Stimulated activated naive CD8-positive, alpha-beta T cell treated with anti-CD3 and anti-CD28 coated beads, Interleukin-15, Interleukin-2, amounts not matched to agents 100 ng/mL and 50 ng/mL, for 24 hours (primary cell): ENCODE measurements around the gene DPYSL5.
"Not testable (repeated sequence)": the region's sequence is repeated elsewhere in the genome, so short reads cannot be mapped to it uniquely, and the experiment has no call there.

Source experiments
- H3K27ac Mint-ChIP-seq: one replicate; pipeline ENCODE4 v1.8.0; 2021; ENCODE audit warnings: mild to moderate bottlenecking, mixed read lengths
- H3K27me3 Mint-ChIP-seq: one replicate; pipeline ENCODE4 v1.8.0; 2021; ENCODE audit warnings: mixed read lengths
- H3K36me3 Mint-ChIP-seq: one replicate; pipeline ENCODE4 v1.8.0; 2021; ENCODE audit warnings: low read depth, mixed read lengths
- H3K4me1 Mint-ChIP-seq: one replicate; pipeline ENCODE4 v1.8.0; 2021; ENCODE audit warnings: low read depth, mixed read lengths
- H3K4me3 Mint-ChIP-seq: one replicate; pipeline ENCODE4 v1.8.0; 2021; ENCODE audit warnings: mild to moderate bottlenecking, mixed read lengths
- H3K9me3 Mint-ChIP-seq: one replicate; pipeline ENCODE4 v1.8.0; 2021; ENCODE audit warnings: mixed read lengths

The DPYSL5 gene

GRCh38 chr2:26880161-26880560 is 32.2 kb downstream of the DPYSL5 start:
- Mint-ChIP-seq H3K36me3 (no peaks in the 10 kb centered on the region), H3K9me3 (no peaks in the 10 kb centered on the region), H3K4me1 (no peaks in the 10 kb centered on the region), H3K27me3 (peaks cover 12% of the 10 kb centered on the region), H3K4me3 (no peak overlapping the region), H3K27ac (no peak overlapping the region)

- peaks cover 13% of the 10 kb centered on the region for H3K27me3 Mint-ChIP-seq
- H3K27ac Mint-ChIP-seq = no peak overlapping the region
- H3K36me3 Mint-ChIP-seq = no peaks in the 10 kb centered on the region
- no peaks in the 10 kb centered on the region for H3K9me3 Mint-ChIP-seq
- no peaks in the 10 kb centered on the region for H3K4me1 Mint-ChIP-seq
- H3K4me3 Mint-ChIP-seq = no peak overlapping the region
Measured at GRCh38 chr2:26880910-26881435, 33.0 kb downstream of the DPYSL5 start.

- H3K4me3 Mint-ChIP-seq, H3K4me1 Mint-ChIP-seq, H3K36me3 Mint-ChIP-seq, H3K27ac Mint-ChIP-seq, H3K9me3 Mint-ChIP-seq: not testable (repeated sequence)
- H3K27me3 Mint-ChIP-seq = peaks cover 10% of the 10 kb centered on the region
Measured at GRCh38 chr2:26882220-26882619, 34.3 kb downstream of the DPYSL5 start.

GRCh38 chr2:26883956-26884355 is 36.0 kb downstream of the DPYSL5 start:
- H3K4me3 Mint-ChIP-seq = no peak overlapping the region
- no peaks in the 10 kb centered on the region for H3K36me3 Mint-ChIP-seq

GRCh38 chr2:26884486-26884885 is 36.6 kb downstream of the DPYSL5 start:
- H3K4me1 Mint-ChIP-seq = no peaks in the 10 kb centered on the region
- H3K27me3 Mint-ChIP-seq = peaks cover 10% of the 10 kb centered on the region
- H3K9me3 Mint-ChIP-seq = no peaks in the 10 kb centered on the region
- H3K4me3 Mint-ChIP-seq = no peak overlapping the region
- H3K36me3 Mint-ChIP-seq = no peaks in the 10 kb centered on the region
- no peak overlapping the region for H3K27ac Mint-ChIP-seq

More at GRCh38 chr2:26883956-26884355, 36.0 kb downstream of the DPYSL5 start:
- Mint-ChIP-seq H3K4me1 (no peaks in the 10 kb centered on the region), H3K27me3 (peaks cover 10% of the 10 kb centered on the region), H3K27ac (no peak overlapping the region), H3K9me3 (no peaks in the 10 kb centered on the region)

GRCh38 chr2:26885651-26886329 is 37.9 kb downstream of the DPYSL5 start:
- Mint-ChIP-seq H3K4me3 (no peak overlapping the region), H3K27ac (no peak overlapping the region), H3K36me3 (no peaks in the 10 kb centered on the region), H3K4me1 (no peaks in the 10 kb centered on the region), H3K27me3 (peaks cover 4% of the 10 kb centered on the region), H3K9me3 (no peaks in the 10 kb centered on the region)

GRCh38 chr2:26886736-26887135 is 38.8 kb downstream of the DPYSL5 start:
- no peak overlapping the region for H3K4me3 Mint-ChIP-seq
- H3K36me3 Mint-ChIP-seq = no peaks in the 10 kb centered on the region
- no peak overlapping the region for H3K27ac Mint-ChIP-seq
- H3K4me1 Mint-ChIP-seq = no peaks in the 10 kb centered on the region
- no peaks in the 10 kb centered on the region for H3K9me3 Mint-ChIP-seq
- peaks cover 4% of the 10 kb centered on the region for H3K27me3 Mint-ChIP-seq

GRCh38 chr2:26887151-26887550 is 39.2 kb downstream of the DPYSL5 start:
- Mint-ChIP-seq H3K9me3 (no peaks in the 10 kb centered on the region), H3K4me3 (no peak overlapping the region), H3K36me3 (no peaks in the 10 kb centered on the region), H3K27me3 (peaks cover 4% of the 10 kb centered on the region), H3K27ac (no peak overlapping the region), H3K4me1 (no peaks in the 10 kb centered on the region)

GRCh38 chr2:26889796-26890195 is 41.9 kb downstream of the DPYSL5 start:
- H3K27me3 Mint-ChIP-seq = peaks cover 4% of the 10 kb centered on the region
- H3K4me1 Mint-ChIP-seq = no peaks in the 10 kb centered on the region
- no peak overlapping the region for H3K4me3 Mint-ChIP-seq
- H3K36me3 Mint-ChIP-seq = no peaks in the 10 kb centered on the region
- no peaks in the 10 kb centered on the region for H3K9me3 Mint-ChIP-seq
- no peak overlapping the region for H3K27ac Mint-ChIP-seq

- Mint-ChIP-seq H3K4me1 (no peaks in the 10 kb centered on the region), H3K27ac (no peak overlapping the region), H3K4me3 (no peak overlapping the region), H3K9me3 (no peaks in the 10 kb centered on the region), H3K36me3 (no peaks in the 10 kb centered on the region), H3K27me3 (peaks cover 4% of the 10 kb centered on the region)
Measured at GRCh38 chr2:26890341-26891000, 42.5 kb downstream of the DPYSL5 start.

GRCh38 chr2:26892133-26892532 is 44.2 kb downstream of the DPYSL5 start:
- no peak overlapping the region for H3K27ac Mint-ChIP-seq
- peaks cover 1% of the 10 kb centered on the region for H3K27me3 Mint-ChIP-seq
- no peaks in the 10 kb centered on the region for H3K9me3 Mint-ChIP-seq
- H3K4me1 Mint-ChIP-seq = no peaks in the 10 kb centered on the region
- no peaks in the 10 kb centered on the region for H3K36me3 Mint-ChIP-seq
- H3K4me3 Mint-ChIP-seq = no peak overlapping the region

- Mint-ChIP-seq H3K4me1 (no peaks in the 10 kb centered on the region), H3K4me3 (no peak overlapping the region), H3K36me3 (no peaks in the 10 kb centered on the region), H3K27ac (no peak overlapping the region), H3K27me3 (peaks cover 7% of the 10 kb centered on the region), H3K9me3 (no peaks in the 10 kb centered on the region)
Measured at GRCh38 chr2:26892922-26893524, 45.1 kb downstream of the DPYSL5 start.

GRCh38 chr2:26894136-26894535 is 46.2 kb downstream of the DPYSL5 start:
- Mint-ChIP-seq H3K9me3 (no peaks in the 10 kb centered on the region), H3K4me1 (no peaks in the 10 kb centered on the region), H3K27ac (no peak overlapping the region), H3K36me3 (no peaks in the 10 kb centered on the region), H3K27me3 (peaks cover 7% of the 10 kb centered on the region), H3K4me3 (no peak overlapping the region)

GRCh38 chr2:26897807-26898479 is 50.0 kb downstream of the DPYSL5 start:
- H3K36me3 Mint-ChIP-seq = no peaks in the 10 kb centered on the region
- H3K4me1 Mint-ChIP-seq = no peaks in the 10 kb centered on the region
- no peaks in the 10 kb centered on the region for H3K9me3 Mint-ChIP-seq
- peaks cover 7% of the 10 kb centered on the region for H3K27me3 Mint-ChIP-seq
- no peak overlapping the region for H3K4me3 Mint-ChIP-seq
- H3K27ac Mint-ChIP-seq = no peak overlapping the region
